ENCODE measurements around the gene EXOG. TPM values are rescaled to one million over a fixed set of nuclear protein-coding genes. Genes with fewer than 3 reads are reported as not detected.

The EXOG gene
- total RNA-seq, 6 experiments from 2014 or later: 13.9 to 18.8 (median 15.4) TPM

GRCh38 chr3:38488949-38489348 is 7.2 kb upstream of the EXOG start:
- no peak for DNase-seq
- no peak for TF ChIP-seq CTCF (IDR thresholded peaks at IDR 0.05)
- no peak overlapping the region for H3K27ac Mint-ChIP-seq
- no peaks in the 10 kb centered on the region for H3K36me3 Mint-ChIP-seq (ENCODE audit: low read depth)
- H3K4me3 Mint-ChIP-seq: no peak overlapping the region
- H3K9me3 Mint-ChIP-seq: no peaks in the 10 kb centered on the region
- H3K4me1 Mint-ChIP-seq (ENCODE audit: low read depth): peaks cover 11% of the 10 kb centered on the region
- H3K27me3 Mint-ChIP-seq (ENCODE audit: insufficient read depth): peaks cover 2% of the 10 kb centered on the region

GRCh38 chr3:38489766-38490165 is 6.4 kb upstream of the EXOG start:
- Mint-ChIP-seq H3K9me3 (no peaks in the 10 kb centered on the region), H3K27me3 (ENCODE audit: insufficient read depth) (peaks cover 2% of the 10 kb centered on the region), H3K4me3 (no peak overlapping the region), H3K27ac (no peak overlapping the region), H3K36me3 (ENCODE audit: low read depth) (no peaks in the 10 kb centered on the region), H3K4me1 (ENCODE audit: low read depth) (peaks cover 16% of the 10 kb centered on the region)
- no peak for TF ChIP-seq CTCF (IDR thresholded peaks at IDR 0.05)
- no peak for DNase-seq

GRCh38 chr3:38490281-38491030 is 5.7 kb upstream of the EXOG start:
- TF ChIP-seq CTCF (IDR thresholded peaks at IDR 0.05): no peak
- H3K36me3 Mint-ChIP-seq (ENCODE audit: low read depth): no peaks in the 10 kb centered on the region
- H3K4me1 Mint-ChIP-seq (ENCODE audit: low read depth): peaks cover 23% of the 10 kb centered on the region
- H3K27ac Mint-ChIP-seq: no peak overlapping the region
- H3K27me3 Mint-ChIP-seq (ENCODE audit: insufficient read depth): peaks cover 2% of the 10 kb centered on the region
- no peaks in the 10 kb centered on the region for H3K9me3 Mint-ChIP-seq
- DNase-seq: no peak
- no peak overlapping the region for H3K4me3 Mint-ChIP-seq

- peaks cover 29% of the 10 kb centered on the region for H3K4me1 Mint-ChIP-seq (ENCODE audit: low read depth)
- no peak for TF ChIP-seq CTCF (IDR thresholded peaks at IDR 0.05)
- H3K36me3 Mint-ChIP-seq (ENCODE audit: low read depth): no peaks in the 10 kb centered on the region
- no peak overlapping the region for H3K27ac Mint-ChIP-seq
- H3K4me3 Mint-ChIP-seq: no peak overlapping the region
- no peaks in the 10 kb centered on the region for H3K9me3 Mint-ChIP-seq
- no peak for DNase-seq
- peaks cover 2% of the 10 kb centered on the region for H3K27me3 Mint-ChIP-seq (ENCODE audit: insufficient read depth)
These were observed 4.9 kb upstream of the EXOG start for GRCh38 chr3:38491215-38491614.

- no peak for TF ChIP-seq CTCF (IDR thresholded peaks at IDR 0.05)
- H3K27ac Mint-ChIP-seq: peak overlapping the region; percentile 61
- H3K36me3 Mint-ChIP-seq (ENCODE audit: low read depth): no peaks in the 10 kb centered on the region
- no peak overlapping the region for H3K4me3 Mint-ChIP-seq
- DNase-seq: no peak
- no peaks in the 10 kb centered on the region for H3K27me3 Mint-ChIP-seq (ENCODE audit: insufficient read depth)
- H3K9me3 Mint-ChIP-seq: no peaks in the 10 kb centered on the region
- peaks cover 39% of the 10 kb centered on the region for H3K4me1 Mint-ChIP-seq (ENCODE audit: low read depth)
These were observed 3.1 kb upstream of the EXOG start for GRCh38 chr3:38493031-38493430.
